SK-N-SH treated with all-trans-retinoic acid at 6 μM for 48 hours (cell line): Measurements from ENCODE around the gene ALG3.

ENCODE experiments used
- RARB ChIP-seq: fragments of 250-450 bp; sonication (Bioruptor Pico); IDR thresholded peaks from 2 replicates; pipeline ENCODE4 v1.8.0; 2021; ENCODE audit warnings: mild to moderate bottlenecking, moderate library complexity
- ZNF565 ChIP-seq: fragments of 450-650 bp; formaldehyde crosslinking; conservative IDR thresholded peaks from 2 replicates; pipeline ENCODE4 v1.5.0; 2020; ENCODE audit warnings: low read depth, mild to moderate bottlenecking, moderate library complexity
- ZNF8 ChIP-seq: fragments of 450-650 bp; formaldehyde crosslinking; IDR thresholded peaks from 2 replicates; pipeline ENCODE4 v1.5.0; 2020; ENCODE audit warnings: mild to moderate bottlenecking, moderate library complexity

DNA sequence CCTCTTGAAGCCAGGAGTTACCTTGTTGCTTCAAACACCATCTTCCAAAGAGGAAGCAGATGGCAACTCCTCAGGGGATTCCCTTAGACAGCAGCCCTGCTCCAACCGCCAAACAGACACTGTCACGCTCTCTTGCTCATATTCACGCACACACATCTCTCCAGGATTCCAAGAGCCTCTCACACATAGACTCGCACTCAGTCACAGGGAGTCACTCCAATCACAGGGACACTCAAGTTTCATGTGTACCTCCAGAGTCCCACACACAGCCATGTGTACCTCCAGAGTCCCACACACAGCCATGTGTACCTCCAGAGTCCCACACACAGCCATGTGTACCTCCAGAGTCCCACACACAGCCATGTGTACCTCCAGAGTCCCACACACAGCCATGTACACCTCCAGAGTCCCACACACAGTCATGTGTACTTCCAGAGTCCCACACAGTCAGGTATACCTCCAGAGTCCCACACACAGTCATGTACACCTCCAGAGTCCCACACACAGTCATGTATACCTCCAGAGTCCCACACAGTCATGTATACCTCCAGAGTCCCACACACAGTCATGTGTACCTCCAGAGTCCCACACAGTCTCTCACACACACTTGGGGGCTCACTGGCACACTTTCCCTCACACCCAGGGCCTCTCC is 13.3 kb downstream of the ALG3 start:
- TF ChIP-seq ZNF8 (CRISPR knock-in tag) (no peak), ZNF565 (no peak), RARB (CRISPR knock-in tag) (no peak)
